SH-SY5Y (cell line): ENCODE data around the gene PIP5KL1.

ENCODE experiments used
- GATA2 ChIP-seq: IDR thresholded peaks from 2 replicates; pipeline ENCODE4 v1.6.1; 2011; ENCODE audit warnings: mild to moderate bottlenecking, low read depth, low read length
- GATA3 ChIP-seq: IDR thresholded peaks from 2 replicates; pipeline ENCODE4 v1.6.1; 2011; ENCODE audit warnings: low read depth, mild to moderate bottlenecking, low read length, moderate library complexity

DNA sequence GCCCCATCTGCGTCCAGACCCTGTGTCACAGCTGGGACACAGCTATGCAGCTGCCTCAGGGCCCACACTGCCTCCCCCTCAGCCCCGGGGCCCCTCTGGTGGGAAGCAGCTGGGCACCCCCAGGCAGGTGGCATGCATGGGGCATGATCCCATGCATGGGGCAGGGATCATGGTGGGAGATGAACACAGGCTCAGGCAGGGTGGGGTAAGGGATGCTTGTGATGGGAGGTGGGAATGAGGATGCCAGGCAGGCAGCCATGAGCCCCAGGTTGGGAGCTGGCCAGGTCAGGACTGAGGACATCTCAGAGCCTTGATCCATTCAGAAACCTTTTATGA, 30.5 kb upstream of the PIP5KL1 start:
- no peak for TF ChIP-seq GATA3
- TF ChIP-seq GATA2 = no peak
